GM21737 (cell line): Measurements from ENCODE around the gene DISP1.

Experiments used
- ATAC-seq: cut with Tn5 transposase; IDR thresholded peaks from one replicate; pipeline ENCODE4 v1.9.1; 2021; ENCODE audit warnings: mild to moderate bottlenecking, moderate library complexity; ENCODE audit not compliant: unreplicated experiment

DISP1 gene

GRCh38 chr1:222814536-222815439 lies at the start of gene DISP1:
DISP1 (plus strand) TSS chr1:222815039; CDS start chr1:222942824, 127,785 bp downstream.
- peak; percentile 90 for ATAC-seq

GRCh38 chr1:222767152-222767571 lies 47.7 kb upstream of the DISP1 start:
- no peak for ATAC-seq

- no peak for ATAC-seq
Observed at GRCh38 chr1:222768592-222768991, 46.2 kb upstream of the DISP1 start.

- no peak for ATAC-seq
Observed at GRCh38 chr1:222769181-222769580, 45.7 kb upstream of the DISP1 start.

GRCh38 chr1:222769971-222770620 lies 44.7 kb upstream of the DISP1 start:
- no peak for ATAC-seq

- ATAC-seq = peak; percentile 84
Observed at GRCh38 chr1:222772996-222773379, 41.9 kb upstream of the DISP1 start.

GRCh38 chr1:222777463-222777862 lies 37.4 kb upstream of the DISP1 start:
- ATAC-seq = no peak

GRCh38 chr1:222777977-222778376 lies 36.9 kb upstream of the DISP1 start:
- no peak for ATAC-seq

GRCh38 chr1:222781251-222781650 lies 33.6 kb upstream of the DISP1 start:
- no peak for ATAC-seq

GRCh38 chr1:222783051-222783450 lies 31.8 kb upstream of the DISP1 start:
- ATAC-seq = no peak

- no peak for ATAC-seq
Observed at GRCh38 chr1:222784371-222784770, 30.5 kb upstream of the DISP1 start.

GRCh38 chr1:222784916-222785315 lies 29.9 kb upstream of the DISP1 start:
- no peak for ATAC-seq

GRCh38 chr1:222785529-222785928 lies 29.3 kb upstream of the DISP1 start:
- ATAC-seq = no peak

GRCh38 chr1:222786121-222786520 lies 28.7 kb upstream of the DISP1 start:
- no peak for ATAC-seq

GRCh38 chr1:222787729-222788128 lies 27.1 kb upstream of the DISP1 start:
- ATAC-seq = no peak

- ATAC-seq = no peak
Observed at GRCh38 chr1:222788402-222789156, 26.3 kb upstream of the DISP1 start.

- ATAC-seq = no peak
Observed at GRCh38 chr1:222790115-222790514, 24.7 kb upstream of the DISP1 start.

- no peak for ATAC-seq
Observed at GRCh38 chr1:222790520-222790919, 24.3 kb upstream of the DISP1 start.

- no peak for ATAC-seq
Observed at GRCh38 chr1:222791006-222791710, 23.7 kb upstream of the DISP1 start.

GRCh38 chr1:222792744-222793143 lies 22.1 kb upstream of the DISP1 start:
- no peak for ATAC-seq
